Heart right ventricle (tissue), 16 donors: Measurements from ENCODE around the gene CEP135. TPM values are rescaled to one million over a fixed set of nuclear protein-coding genes. Genes with fewer than 3 reads are reported as not detected.
"Not testable (repeated sequence)": the region's sequence is repeated elsewhere in the genome, so short reads cannot be mapped to it uniquely, and the experiment has no call there.

Source experiments
- ATAC-seq, 8 donors: fragments of 200-7000 bp; cut with Tn5 transposase; one replicate each; pipeline ENCODE4 v1.9.1; 2020; ENCODE audit warnings: mild to moderate bottlenecking in 8 of 8, moderate library complexity in 8 of 8, moderate number of reproducible peaks in 1 of 8
- DNase-seq, 2 donors: peaks; one replicate each; pipeline ENCODE4 v3.0.0-alpha.2; 2020
- H3K27ac ChIP-seq, 10 donors: fragments of 200-600 bp; sonication (generic) in 2 of 10; one replicate each; pipeline versions ENCODE4 v1.5.0 to v1.8.0; 2020 to 2022; ENCODE audit warnings: mild to moderate bottlenecking in 3 of 10
- H3K27me3 ChIP-seq, 7 donors: fragments of 200-600 bp; one replicate each; pipeline ENCODE4 v1.8.0; 2021 to 2022; ENCODE audit warnings: mild to moderate bottlenecking in 2 of 7
- H3K36me3 ChIP-seq, 9 donors: fragments of 200-600 bp; sonication (generic) in 1 of 9; one replicate each; pipeline versions ENCODE4 v1.5.0 to v1.8.0; 2020 to 2022; ENCODE audit warnings: mild to moderate bottlenecking in 2 of 9
- H3K4me1 ChIP-seq, 9 donors: fragments of 200-600 bp; sonication (generic) in 1 of 9; one replicate each; pipeline versions ENCODE4 v1.5.0 to v1.8.0; 2020 to 2022; ENCODE audit warnings: mild to moderate bottlenecking in 4 of 9
- H3K4me3 ChIP-seq, 10 donors: fragments of 200-600 bp; sonication (generic) in 2 of 10; one replicate each; pipeline versions ENCODE4 v1.5.0 to v1.8.0; 2020 to 2022; ENCODE audit warnings: mild to moderate bottlenecking in 7 of 10, moderate library complexity in 2 of 10
- H3K9me3 ChIP-seq, 11 donors: fragments of 200-600 bp in 10 of 11; sonication (generic) in 2 of 11; one replicate each; pipeline versions ENCODE4 v1.5.0 to v1.8.0; 2013 to 2022; ENCODE audit warnings: mild to moderate bottlenecking in 2 of 11, control low read depth in 1 of 11, moderate library complexity in 1 of 11
- CTCF ChIP-seq, 9 donors: fragments of 200-600 bp; sonication (generic) in 2 of 9; IDR thresholded peaks; one replicate each; pipeline versions ENCODE4 v1.5.0 to v1.8.0; 2021 to 2022; ENCODE audit warnings: antibody characterized with exemption in 9 of 9, mild to moderate bottlenecking in 5 of 9, moderate library complexity in 1 of 9
- WGBS, 2 donors: extraction: QIAGEN DNeasy Blood & Tissue Kit; methylation state at CpG; one replicate each; pipeline ENCODE4 v1.1.7; 2013; ENCODE audit warnings: inconsistent platforms in 1 of 2; 5-methylcytosine and 5-hydroxymethylcytosine counted together
- intact Hi-C, 10 donors: fragments of 100-400 bp; cut with DNase I; formaldehyde crosslinking; loops; one replicate each; pipeline versions ENCODE4 v1.11.1 to v1.14.2; 2022
- polyA plus RNA-seq, 2 donors: library from polyadenylated mRNA; stranded (reverse); fragments of 200-250 nt; gene quantifications; one replicate each; pipeline ENCODE4 v1.2.3, GENCODE V29; 2013
- total RNA-seq, 10 donors: library from RNA; stranded (reverse); fragmentation: NEBNext Ultra II Directional in 3 of 10; extraction: Animal tissue kit (Norgen Biotek cat#: 25700) in 3 of 10; gene quantifications; one replicate each; pipeline versions ENCODE4 v1.2.1 to v1.2.4, GENCODE V29; 2021 to 2023
- donor health status: Arrhythmogenic right ventricular cardiomyopathy.
- donor health status: ischemic (EF 13 %, LVEDD 7.1; RV severe dilation, severe dysfunction).
- donor health status: healthy with polysubstance abuse.
- donor health status: DM: no; HTN: yes; CAD: no.
- donor health status: DM: no; HTN: no; CAD: no.
- donor health status: ischemic (EF 25% LVEDD 6.9; RV normal size, moderate dysfunction).
- donor health status: ischemic (EF 25% LVEDD 5.7; RV mildly dilated, moderate dysfunction).
- donor health status: healthy.
- donor health status: DM: yes; HTN: yes; CAD: no.
- donor health status: Ischemic cardiomyopathy.
- donor health status: ischemic (EF 35%, LVEDD 5.7; RV mildly dilated, moderate dysfunction).
- donor health status: nonischemic (EF 11% LVEDD 7.7; RV severe dilation, severe dysfunction).
- donor health status: DM: yes; HTN: yes; CAD: no.
- donor health status: PGD.
- donor health status: ischemic (EF 29% LVEDD 5.4; RV normal size, mild dysfunction).
- donor health status: nonischemic (EF 23%, LVEDD 6.1; RV moderate dilation, normal function).

CEP135 gene
- total and polyA plus RNA-seq, 12 donors = 0.90 to 4.0 (median 2.4) TPM

- no peaks in the 10 kb centered on the region for H3K9me3 ChIP-seq
- DNase-seq (no peak), ATAC-seq (no peak)
- no peaks in the 10 kb centered on the region for H3K4me1 ChIP-seq
- no peaks in the 10 kb centered on the region for H3K27me3 ChIP-seq
- no peak overlapping the region for H3K4me3 ChIP-seq
- TF ChIP-seq CTCF (IDR thresholded peaks at IDR 0.05) = no peak
- H3K27ac ChIP-seq = no peak overlapping the region
- intact Hi-C loops = no loop called here
- peaks cover 0 to 93% (median 6%) of the 10 kb centered on the region in 9 donors for H3K36me3 ChIP-seq
These were observed 10.9 kb downstream of the CEP135 start for GRCh38 chr4:55959655-55960054.

GRCh38 chr4:55964046-55964445, 15.3 kb downstream of the CEP135 start:
- H3K9me3 ChIP-seq = no peaks in the 10 kb centered on the region
- H3K4me3 ChIP-seq = no peak overlapping the region
- H3K36me3 ChIP-seq = peaks cover 0 to 88% (median 6%) of the 10 kb centered on the region in 9 donors
- ATAC-seq (no peak), DNase-seq (no peak)
- H3K4me1 ChIP-seq = no peaks in the 10 kb centered on the region
- H3K27me3 ChIP-seq = no peaks in the 10 kb centered on the region
- no peak overlapping the region for H3K27ac ChIP-seq
- intact Hi-C loops = no loop called here
- 95 to 98% methylated on average over 3 of the region's 3 CpGs for WGBS, 2 donors
- no peak for TF ChIP-seq CTCF (IDR thresholded peaks at IDR 0.05)

DNA sequence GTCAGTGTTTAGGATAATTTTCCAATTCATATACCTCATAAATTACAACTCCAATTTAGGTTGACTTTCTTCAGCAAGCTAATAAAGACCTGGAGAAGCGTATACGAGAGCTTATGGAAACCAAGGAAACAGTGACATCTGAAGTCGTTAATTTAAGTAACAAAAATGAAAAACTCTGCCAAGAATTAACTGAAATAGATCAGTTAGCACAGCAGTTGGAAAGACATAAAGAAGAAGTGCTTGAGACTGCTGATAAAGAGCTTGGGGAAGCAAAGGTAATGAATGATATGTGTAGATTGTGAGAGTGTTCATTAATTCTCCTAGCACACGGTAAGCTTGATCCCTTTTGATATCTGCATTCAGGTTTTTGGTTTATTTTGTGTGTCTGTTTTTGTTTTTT, 16.8 kb downstream of the CEP135 start:
- Histone ChIP-seq H3K4me3 (no peak overlapping the region), H3K4me1 (no peaks in the 10 kb centered on the region), H3K27ac (no peak overlapping the region), H3K27me3 (no peaks in the 10 kb centered on the region), H3K36me3 (peaks cover 0 to 80% (median 6%) of the 10 kb centered on the region in 9 donors), H3K9me3 (no peaks in the 10 kb centered on the region)
- ATAC-seq = no peak
- WGBS, 2 donors = 85% methylated on average over 4 of the region's 4 CpGs
- intact Hi-C loops = no loop called here
- no peak for DNase-seq
- TF ChIP-seq CTCF (IDR thresholded peaks at IDR 0.05) = no peak

- H3K27ac ChIP-seq, ATAC-seq: not testable (repeated sequence)
- WGBS, 2 donors = 97 to 98% methylated on average over 5 of the region's 5 CpGs
These were observed 17.6 kb downstream of the CEP135 start for GRCh38 chr4:55966324-55966723.

DNA sequence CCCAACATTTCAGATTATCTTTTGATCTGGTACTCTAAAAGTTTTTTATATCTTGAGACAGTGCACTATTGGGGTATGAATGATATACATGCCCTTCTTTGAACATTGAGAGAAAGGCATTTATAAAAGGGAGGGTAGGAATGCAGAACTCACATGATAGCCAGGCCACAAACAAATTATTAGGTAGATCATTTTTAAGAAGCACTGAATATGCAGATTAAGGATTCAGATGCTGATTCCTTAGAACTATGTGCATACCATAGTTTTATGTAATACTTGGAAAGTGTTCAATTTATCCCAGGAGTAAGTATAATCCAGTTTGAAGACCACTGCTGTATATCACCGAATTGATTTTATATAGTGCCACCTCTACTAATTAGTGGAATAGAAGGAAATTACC, 18.6 kb downstream of the CEP135 start:
- Histone ChIP-seq H3K27ac (no peak overlapping the region), H3K27me3 (no peaks in the 10 kb centered on the region), H3K36me3 (peaks cover 0 to 74% (median 13%) of the 10 kb centered on the region in 9 donors), H3K9me3 (no peaks in the 10 kb centered on the region), H3K4me3 (no peak overlapping the region), H3K4me1 (no peaks in the 10 kb centered on the region)
- intact Hi-C loops = no loop called here
- ATAC-seq (no peak), DNase-seq (no peak)
- 96 to 98% methylated on average over 1 of the region's 1 CpG for WGBS, 2 donors
- no peak for TF ChIP-seq CTCF (IDR thresholded peaks at IDR 0.05)

More at GRCh38 chr4:55966324-55966723, 17.6 kb downstream of the CEP135 start:
- H3K36me3 ChIP-seq = peaks cover 0 to 73% (median 6%) of the 10 kb centered on the region in 9 donors
- H3K4me1 ChIP-seq, DNase-seq, H3K4me3 ChIP-seq, H3K9me3 ChIP-seq, H3K27me3 ChIP-seq, intact Hi-C loops: not testable (repeated sequence)
